ENCODE data around the gene KCNK18.
A peak's percentile ranks its signal among the peaks of the same experiment; 100 is the strongest.

The KCNK18 gene
- total RNA-seq = 0 to 0.04 reads per million in 2 donors

- no peak for DNase-seq
Measured at GRCh38 chr10:117197189-117197588, at the start of gene KCNK18. KCNK18 (plus strand) TSS chr10:117197489; CDS start chr10:117197489, 0 bp downstream.

DNA sequence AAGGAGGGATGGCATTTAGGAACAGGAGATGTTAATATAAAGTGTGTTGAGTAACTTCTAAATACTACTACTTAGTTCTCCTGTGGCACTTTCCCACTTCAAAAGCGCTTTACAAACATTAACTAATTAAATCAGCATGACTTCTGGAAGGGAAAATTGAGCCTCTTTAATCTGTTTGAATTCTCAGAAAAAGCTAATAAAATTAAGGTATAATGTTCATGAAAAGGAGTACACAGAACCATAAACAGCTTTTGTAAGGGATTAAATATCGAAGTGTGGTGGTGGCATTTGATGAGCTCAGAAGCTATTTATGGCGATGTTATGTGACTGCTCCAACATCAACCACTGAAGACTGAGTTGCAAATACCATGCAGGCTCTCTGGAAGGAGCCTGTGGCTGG lies 49.0 kb upstream of the KCNK18 start:
- no peak for DNase-seq

GRCh38 chr10:117152668-117153067 lies 44.6 kb upstream of the KCNK18 start:
- DNase-seq = no peak

DNA sequence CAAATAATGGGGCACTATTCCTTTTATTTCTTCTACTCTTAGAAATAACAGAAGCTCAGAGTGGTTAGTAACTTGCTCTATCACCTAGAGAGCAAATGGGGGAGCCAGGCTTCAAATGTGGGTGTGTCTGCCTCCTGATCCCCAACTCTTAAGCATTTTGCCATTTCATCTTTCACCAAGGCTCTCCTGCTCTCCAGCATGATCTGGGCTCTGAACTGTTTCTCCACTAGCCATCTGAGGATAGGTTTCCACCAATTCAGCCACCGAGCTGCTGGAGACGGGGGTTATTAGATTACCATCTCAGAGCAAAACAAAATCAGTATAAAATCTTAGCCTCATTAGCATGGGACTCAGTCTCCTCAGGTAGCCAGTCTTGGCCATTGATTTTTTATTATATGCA lies 39.0 kb upstream of the KCNK18 start:
- DNase-seq = no peak

GRCh38 chr10:117159390-117159789 lies 37.9 kb upstream of the KCNK18 start:
- no peak for DNase-seq

GRCh38 chr10:117160567-117160966 lies 36.7 kb upstream of the KCNK18 start:
- no peak for DNase-seq

DNA sequence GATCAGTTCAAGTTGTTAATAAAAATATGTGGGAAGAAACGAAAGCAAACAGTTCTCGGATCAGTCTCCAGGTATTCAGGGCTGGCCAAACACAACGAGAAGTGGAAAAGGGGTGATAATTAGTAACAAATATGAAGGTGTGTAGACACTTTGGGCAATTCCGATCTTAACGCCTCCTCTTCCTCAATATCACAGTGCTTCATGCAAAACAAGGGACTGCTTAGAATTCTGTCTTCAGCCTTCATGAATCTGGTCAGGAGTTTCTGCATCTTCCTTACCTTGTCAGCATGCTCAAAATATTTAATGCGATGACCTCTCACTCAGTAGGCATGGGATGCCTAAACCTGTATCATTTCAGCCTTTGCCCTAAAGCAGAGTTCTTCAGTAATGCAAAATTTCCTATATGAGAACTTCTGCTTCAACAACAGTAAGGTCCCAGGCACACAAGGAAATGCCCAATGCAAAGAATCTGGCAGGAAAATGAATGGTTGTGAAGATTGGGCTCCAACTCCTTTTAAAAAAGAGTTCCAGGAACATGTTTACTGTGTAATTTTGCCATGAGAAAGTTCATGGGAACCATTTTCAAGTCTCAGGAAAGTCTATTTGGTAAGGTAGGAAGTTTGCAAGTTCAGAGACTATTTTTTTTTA lies 35.8 kb upstream of the KCNK18 start:
- no peak for DNase-seq

DNA sequence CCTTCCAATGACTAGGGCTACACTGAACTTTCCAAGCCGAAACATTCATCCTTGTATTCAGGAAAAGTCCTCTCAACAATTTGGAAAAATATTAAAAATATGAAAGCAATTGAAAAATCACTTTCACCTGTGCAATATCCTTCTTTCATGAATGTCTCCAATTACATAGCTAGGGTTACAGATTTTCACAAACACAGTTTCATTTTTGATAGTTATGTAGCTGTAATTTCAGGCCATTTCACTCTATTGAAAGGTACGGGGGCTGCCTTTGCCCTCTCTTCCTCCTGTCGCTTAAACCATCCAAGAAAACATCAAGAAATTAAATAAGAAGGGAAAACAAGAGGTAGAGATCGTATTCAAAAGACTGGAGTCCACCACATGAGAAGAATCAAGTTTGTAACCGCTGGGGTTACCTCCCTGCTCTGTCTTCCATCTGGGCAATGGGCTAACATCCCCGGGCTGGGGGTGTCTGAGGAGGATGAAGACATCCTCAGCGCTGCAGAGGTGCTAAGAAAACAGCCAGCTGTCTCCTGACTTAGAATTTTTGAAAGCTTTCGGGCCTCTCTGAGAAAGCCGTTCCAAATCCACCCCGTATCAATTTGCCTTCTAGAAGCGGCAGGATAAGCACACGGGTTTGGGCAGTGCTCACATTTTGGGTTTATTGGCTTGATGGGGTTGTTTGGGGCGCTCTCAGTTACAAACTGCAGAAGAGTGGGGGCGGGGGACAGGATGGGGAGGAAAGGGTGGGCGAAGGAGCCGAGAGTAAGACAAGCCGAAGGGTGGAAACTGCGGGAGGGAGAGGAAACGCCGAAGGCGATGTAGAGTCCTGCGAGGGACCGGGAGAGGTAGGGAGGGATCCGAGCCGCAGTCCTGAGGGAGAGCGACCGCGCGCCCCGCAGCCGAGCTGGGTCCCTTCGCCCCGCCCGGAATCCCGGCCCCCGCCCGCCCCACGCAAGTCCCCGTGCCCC lies 34.9 kb upstream of the KCNK18 start:
- no peak for DNase-seq

DNA sequence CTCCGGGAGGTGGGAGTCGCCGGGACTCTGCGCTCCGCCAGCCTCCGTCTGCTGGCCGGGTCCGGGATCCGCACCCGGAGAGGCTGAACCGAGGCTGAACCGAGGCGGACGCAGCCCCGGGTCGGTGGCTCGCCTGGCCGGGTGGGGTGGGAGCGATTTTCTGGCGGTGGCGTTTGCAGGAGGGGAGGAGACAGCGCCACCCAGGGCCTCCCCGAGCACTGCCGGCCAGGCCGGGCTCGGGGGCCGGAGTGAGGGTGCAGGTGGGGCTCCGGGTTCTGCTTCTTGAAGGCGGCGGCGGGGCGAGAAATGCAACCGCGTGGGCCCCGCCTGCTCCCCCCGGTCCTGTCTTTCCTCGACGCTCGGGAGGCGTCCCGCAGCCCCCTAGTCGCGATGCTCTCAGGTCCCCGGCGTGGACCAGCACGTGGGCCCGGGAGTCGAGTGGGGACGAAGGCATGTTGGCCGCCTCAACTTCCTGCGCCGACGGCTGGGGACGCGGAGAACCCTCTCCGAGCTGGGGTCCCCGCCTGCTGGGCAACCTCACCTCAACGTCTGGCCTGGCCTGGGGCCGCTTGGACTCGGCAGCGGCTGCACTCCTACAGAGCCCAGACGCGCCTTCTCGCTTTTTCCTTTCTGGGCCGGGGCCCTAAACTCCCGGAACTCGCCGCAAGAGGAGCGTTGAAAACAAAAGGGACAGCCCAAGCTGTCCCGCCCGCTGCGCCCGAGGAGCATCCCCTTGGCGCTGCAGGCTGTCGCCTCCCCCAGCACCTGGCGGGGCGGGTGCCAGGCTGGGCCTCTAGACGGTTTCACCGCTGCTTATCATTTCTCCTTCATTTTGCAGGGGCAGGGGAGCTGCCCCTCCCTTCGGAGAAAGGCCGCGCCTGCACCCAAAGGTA lies 34.0 kb upstream of the KCNK18 start:
- no peak for DNase-seq

GRCh38 chr10:117163954-117164548 lies 33.2 kb upstream of the KCNK18 start:
- DNase-seq = no peak

DNA sequence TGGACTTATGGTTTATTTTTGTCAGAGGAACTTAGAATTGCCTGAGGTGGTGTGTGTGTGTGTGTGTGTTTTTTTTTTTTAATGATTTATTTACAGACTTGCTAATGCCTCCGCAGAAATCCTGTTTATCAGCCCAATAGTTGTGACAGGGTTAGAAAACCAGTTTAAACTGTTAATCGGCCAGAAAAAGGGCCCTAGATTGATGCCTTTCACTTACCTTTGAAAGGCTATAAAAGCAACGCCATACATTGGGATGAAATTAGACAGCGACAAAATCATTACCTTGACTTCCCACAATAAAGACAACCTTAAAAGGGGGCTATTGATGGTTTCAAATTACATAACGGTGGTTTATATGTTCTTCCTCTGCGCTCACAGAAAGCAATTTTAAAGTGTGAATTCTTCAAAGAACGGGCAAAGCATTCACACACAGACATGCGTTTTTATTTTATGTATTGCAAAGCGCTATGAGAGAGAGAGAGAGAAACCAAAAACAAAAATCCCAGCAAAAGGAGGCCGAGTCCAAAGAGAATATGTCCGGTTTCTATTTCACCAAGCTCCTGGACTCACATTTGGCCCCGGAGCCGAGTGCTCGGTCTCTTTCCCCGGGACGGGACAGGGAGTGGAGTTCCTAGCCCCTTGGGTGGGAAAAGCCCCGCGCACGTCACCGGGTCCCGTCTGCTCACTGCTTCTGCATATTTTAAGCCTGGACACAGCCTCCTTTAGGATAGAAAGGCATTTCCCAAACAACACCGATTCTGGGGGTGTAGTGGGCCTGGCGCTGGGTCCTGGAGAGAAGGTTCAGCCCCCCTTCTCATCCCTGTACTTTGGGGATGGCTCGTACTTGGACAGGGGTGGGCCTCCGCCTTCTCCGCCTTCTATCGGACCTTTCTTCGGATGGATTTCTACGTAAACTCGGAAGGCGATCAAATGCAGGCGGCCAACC lies 32.4 kb upstream of the KCNK18 start:
- no peak for DNase-seq

DNA sequence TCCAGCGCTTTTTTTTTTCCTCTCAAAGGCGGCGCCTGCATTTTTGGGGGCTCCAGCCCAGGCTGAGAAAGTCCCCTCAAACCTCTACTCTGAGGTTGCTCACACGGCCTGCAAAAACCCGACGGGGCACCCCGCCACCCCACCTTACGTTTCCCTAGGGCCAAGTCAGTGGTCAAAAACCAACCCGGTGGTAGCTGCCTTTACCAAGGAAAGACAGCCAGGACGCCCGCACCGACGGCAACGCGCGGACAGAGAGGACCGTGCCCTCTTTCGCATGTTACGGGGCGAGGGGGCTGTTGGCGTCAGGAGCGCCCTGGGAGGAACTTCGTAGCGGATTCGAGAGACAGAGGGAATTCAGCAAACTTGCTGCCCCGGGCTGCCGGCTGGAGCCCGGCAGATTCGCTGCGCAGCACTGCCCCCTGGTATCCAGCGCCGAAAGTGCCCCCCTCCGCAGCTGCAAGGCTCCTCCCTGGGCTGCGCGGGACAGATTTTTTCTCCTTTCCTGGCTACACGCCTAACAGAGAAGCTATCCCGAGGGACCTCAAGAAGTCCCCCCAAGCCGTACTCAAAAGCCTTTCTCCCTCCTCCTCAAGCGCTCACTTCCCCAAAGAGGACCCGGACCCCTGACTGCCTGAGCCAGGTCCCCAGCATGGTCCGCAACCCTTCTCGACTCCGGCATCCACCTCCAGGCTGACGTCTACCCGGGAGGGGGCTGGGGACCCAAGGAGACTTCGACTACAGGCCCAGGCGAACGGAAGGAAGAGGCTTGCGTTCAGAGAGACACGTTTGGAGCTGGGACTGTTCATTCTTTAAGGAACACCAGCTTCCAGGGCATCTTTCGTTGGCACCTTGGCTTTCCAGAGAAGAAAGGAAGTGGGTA lies 31.5 kb upstream of the KCNK18 start:
- no peak for DNase-seq

- DNase-seq = no peak
Measured at GRCh38 chr10:117166418-117167345, 30.6 kb upstream of the KCNK18 start.

GRCh38 chr10:117167346-117167788 lies 29.9 kb upstream of the KCNK18 start:
- DNase-seq = no peak

DNA sequence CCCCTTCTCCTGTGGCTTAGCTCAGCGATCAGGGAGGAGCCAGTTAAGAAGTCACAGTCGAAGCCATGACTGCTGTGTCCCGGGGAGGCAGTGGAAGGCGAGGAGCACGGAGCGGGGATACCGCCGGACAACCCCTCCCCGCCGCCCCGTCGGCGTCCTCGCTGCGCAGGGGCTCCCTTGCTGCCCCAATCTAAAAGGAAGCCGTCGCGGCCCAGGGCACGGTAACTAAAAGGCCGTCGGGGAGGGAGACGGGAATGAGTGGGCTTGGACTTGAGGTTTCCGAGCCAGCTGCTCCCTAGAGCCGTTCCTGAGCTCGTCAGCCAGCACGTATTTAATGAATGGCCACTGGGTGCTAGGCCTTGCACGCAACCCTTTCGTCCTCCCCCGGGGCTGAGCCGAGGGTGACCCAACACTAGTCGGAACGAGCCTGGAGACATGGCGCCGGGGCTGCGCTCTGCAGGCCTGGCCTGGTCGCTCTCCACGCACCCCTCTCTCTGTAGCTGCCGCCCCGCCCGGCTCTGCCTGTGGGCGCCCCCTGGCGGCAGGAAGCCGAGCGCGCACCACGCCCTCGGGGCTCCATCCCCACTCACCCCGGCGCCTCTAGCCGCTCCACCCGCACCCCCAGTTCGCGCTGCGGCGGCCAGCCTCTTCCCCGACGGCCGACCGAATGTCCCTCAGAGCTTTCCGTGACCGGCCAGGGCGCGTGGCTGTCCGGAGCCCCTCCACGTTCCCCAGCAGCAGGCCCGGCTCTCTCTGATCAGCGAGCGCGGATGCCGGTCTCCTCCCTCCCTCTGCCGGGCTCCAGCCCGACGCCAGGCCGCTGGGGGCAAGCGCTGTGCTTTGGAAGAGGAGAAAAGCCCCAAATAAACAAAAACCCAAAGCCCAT lies 29.3 kb upstream of the KCNK18 start:
- DNase-seq = peak; percentile 31

GRCh38 chr10:117168729-117169128 lies 28.6 kb upstream of the KCNK18 start:
- no peak for DNase-seq

GRCh38 chr10:117169480-117169879 lies 27.8 kb upstream of the KCNK18 start:
- no peak for DNase-seq

GRCh38 chr10:117170244-117170643 lies 27.0 kb upstream of the KCNK18 start:
- DNase-seq = no peak
